Head of caudate nucleus (tissue), 42 donors: Measurements from ENCODE around the gene WASHC4.

ENCODE experiments used
- DNase-seq, 42 donors: peaks; one replicate each; pipeline versions ENCODE4 v3.0.0 to v3.0.0-alpha.2; 2020 to 2021; ENCODE audit warnings: mixed read lengths in 7 of 42
- intact Hi-C: fragments of 100-400 bp; cut with DNase I; formaldehyde crosslinking; loops from one replicate; pipeline ENCODE4 v1.15.0; 2022

The WASHC4 gene

GRCh38 chr12:105198961-105199360 lies 91.4 kb downstream of the WASHC4 start:
- intact Hi-C loops: no loop called here
- peak in 29 of 42 donors; percentile 11 to 82 (median 50) for DNase-seq

GRCh38 chr12:105200385-105200784 lies 92.9 kb downstream of the WASHC4 start:
- DNase-seq: peak in 1 of 42 donors; percentile 13

GRCh38 chr12:105201299-105201698 lies 93.8 kb downstream of the WASHC4 start:
- DNase-seq: peak in 3 of 42 donors; percentile 21 to 46 (median 44)
- intact Hi-C loops: no loop called here

More at GRCh38 chr12:105200385-105200784, 92.9 kb downstream of the WASHC4 start:
- intact Hi-C loops: no loop called here

- DNase-seq: peak in 1 of 42 donors; percentile 22
- intact Hi-C loops: no loop called here
These were observed 94.7 kb downstream of the WASHC4 start for GRCh38 chr12:105202202-105202601.

- peak in 1 of 42 donors; percentile 10 for DNase-seq
- intact Hi-C loops: no loop called here
These were observed 96.6 kb downstream of the WASHC4 start for GRCh38 chr12:105204127-105204526.

- intact Hi-C loops: no loop called here
These were observed 97.4 kb downstream of the WASHC4 start for GRCh38 chr12:105204916-105205315.

GRCh38 chr12:105205322-105206048 lies 98.0 kb downstream of the WASHC4 start:
- intact Hi-C loops: no loop called here
- no peak for DNase-seq

More at GRCh38 chr12:105204916-105205315, 97.4 kb downstream of the WASHC4 start:
- peak in 1 of 42 donors; percentile 35 for DNase-seq

GRCh38 chr12:105206686-105207374 lies 99.3 kb downstream of the WASHC4 start:
- intact Hi-C loops: no loop called here
- no peak for DNase-seq

GRCh38 chr12:105209091-105209490 lies 101.6 kb downstream of the WASHC4 start:
- intact Hi-C loops: no loop called here
- no peak for DNase-seq

- intact Hi-C loops: no loop called here
- no peak for DNase-seq
These were observed 104.9 kb downstream of the WASHC4 start for GRCh38 chr12:105212438-105212837.

GRCh38 chr12:105214148-105214547 lies 106.6 kb downstream of the WASHC4 start:
- no peak for DNase-seq
- intact Hi-C loops: no loop called here

GRCh38 chr12:105214670-105215375 lies 107.3 kb downstream of the WASHC4 start:
- no peak for DNase-seq
- intact Hi-C loops: no loop called here

- no peak for DNase-seq
- intact Hi-C loops: no loop called here
These were observed 110.9 kb downstream of the WASHC4 start for GRCh38 chr12:105218434-105218833.
